ENCODE data around the gene RNF157.

DNA sequence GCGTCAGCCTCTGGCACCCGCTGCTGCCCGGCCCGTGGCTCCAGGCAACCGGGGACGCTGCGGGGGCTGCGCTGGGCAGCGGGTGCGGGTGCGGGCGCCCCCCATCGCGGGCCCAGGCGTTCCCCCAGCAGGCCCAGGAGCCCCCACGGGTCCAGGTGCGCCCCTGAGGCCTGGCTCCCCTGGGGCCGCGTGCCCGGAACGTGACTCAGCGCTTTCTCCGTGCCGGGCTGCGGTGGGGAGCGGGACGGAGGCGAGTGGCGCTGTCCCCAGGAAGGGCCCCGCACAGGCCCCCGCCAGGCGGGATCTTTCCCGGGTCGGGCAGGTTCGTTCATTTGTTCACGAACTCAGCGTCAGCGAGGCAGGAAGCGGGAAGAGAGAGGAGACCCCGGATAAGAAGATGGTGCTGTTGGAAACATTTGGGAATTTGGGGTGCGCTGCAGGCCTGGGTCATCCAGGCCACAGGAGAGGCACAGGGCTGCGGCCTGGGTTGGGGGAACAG, 118.3 kb downstream of the RNF157 start:
- TF ChIP-seq, protein P1, sequence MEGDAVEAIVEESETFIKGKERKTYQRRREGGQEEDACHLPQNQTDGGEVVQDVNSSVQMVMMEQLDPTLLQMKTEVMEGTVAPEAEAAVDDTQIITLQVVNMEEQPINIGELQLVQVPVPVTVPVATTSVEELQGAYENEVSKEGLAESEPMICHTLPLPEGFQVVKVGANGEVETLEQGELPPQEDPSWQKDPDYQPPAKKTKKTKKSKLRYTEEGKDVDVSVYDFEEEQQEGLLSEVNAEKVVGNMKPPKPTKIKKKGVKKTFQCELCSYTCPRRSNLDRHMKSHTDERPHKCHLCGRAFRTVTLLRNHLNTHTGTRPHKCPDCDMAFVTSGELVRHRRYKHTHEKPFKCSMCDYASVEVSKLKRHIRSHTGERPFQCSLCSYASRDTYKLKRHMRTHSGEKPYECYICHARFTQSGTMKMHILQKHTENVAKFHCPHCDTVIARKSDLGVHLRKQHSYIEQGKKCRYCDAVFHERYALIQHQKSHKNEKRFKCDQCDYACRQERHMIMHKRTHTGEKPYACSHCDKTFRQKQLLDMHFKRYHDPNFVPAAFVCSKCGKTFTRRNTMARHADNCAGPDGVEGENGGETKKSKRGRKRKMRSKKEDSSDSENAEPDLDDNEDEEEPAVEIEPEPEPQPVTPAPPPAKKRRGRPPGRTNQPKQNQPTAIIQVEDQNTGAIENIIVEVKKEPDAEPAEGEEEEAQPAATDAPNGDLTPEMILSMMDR (conservative IDR thresholded peaks at IDR 0.05; ENCODE audit: low read depth, low read length), result no peak
- no peak for TF ChIP-seq RAD21 (IDR thresholded peaks at IDR 0.05; ENCODE audit: low read length)
- no peak for TF ChIP-seq POLR2A (IDR thresholded peaks at IDR 0.05; ENCODE audit: low read depth, low read length)
- no peak for TF ChIP-seq MAFK (IDR thresholded peaks at IDR 0.05; ENCODE audit: low read depth, low read length)
- no peak for TF ChIP-seq RCOR1 (IDR thresholded peaks at IDR 0.05; ENCODE audit: insufficient replicate concordance, low read length)
- TF ChIP-seq FOS (IDR thresholded peaks at IDR 0.05; ENCODE audit: low read depth, low read length), result no peak
- TF ChIP-seq, protein P2, sequence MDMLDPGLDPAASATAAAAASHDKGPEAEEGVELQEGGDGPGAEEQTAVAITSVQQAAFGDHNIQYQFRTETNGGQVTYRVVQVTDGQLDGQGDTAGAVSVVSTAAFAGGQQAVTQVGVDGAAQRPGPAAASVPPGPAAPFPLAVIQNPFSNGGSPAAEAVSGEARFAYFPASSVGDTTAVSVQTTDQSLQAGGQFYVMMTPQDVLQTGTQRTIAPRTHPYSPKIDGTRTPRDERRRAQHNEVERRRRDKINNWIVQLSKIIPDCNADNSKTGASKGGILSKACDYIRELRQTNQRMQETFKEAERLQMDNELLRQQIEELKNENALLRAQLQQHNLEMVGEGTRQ (IDR thresholded peaks at IDR 0.05; ENCODE audit: low read depth, low read length), result no peak
- TF ChIP-seq MAZ (IDR thresholded peaks at IDR 0.05; ENCODE audit: borderline replicate concordance, low read depth, low read length), result no peak
- TF ChIP-seq CEBPB (IDR thresholded peaks at IDR 0.05; ENCODE audit: low read depth, low read length), result no peak

All from IMR-90 (cell line).